Measurements from ENCODE around the gene MRPL4.

DNA sequence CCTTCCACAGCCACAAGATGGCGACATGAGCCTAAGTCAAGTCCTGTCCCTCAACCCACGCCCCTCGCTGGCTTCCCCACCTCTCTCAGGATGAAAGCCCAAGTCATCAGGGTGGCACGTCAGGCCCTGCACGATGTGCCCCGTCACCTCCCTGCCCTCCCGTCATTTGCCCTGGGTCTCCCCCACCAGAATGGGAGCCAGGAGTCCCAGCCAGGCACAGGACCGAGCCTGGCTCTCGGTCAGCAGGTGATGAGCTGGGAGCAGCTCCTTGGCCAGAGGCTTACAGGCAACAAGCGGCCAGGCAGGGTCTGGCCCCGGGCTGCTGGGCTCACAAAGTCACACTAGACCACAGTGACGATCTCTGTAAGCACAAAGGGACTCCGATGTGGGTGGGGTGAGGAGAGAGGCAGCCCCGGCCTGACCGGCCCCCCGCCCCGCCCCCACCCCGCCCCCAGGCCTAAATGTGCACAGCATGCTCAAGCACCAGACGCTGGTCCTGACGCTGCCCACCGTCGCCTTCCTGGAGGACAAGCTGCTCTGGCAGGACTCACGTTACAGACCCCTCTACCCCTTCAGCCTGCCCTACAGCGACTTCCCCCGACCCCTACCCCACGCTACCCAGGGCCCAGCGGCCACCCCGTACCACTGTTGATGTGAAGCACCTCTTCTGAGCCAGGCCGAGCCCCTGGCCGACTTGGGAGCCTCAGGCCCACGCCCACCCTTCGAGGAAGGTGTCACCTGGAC, 7.3 kb downstream of the MRPL4 start:
- TF ChIP-seq CTCF (optimal IDR thresholded peaks at IDR 0.05 in 1 of 3, IDR thresholded peaks at IDR 0.05 in 1 of 3, conservative IDR thresholded peaks at IDR 0.05 in 1 of 3; ENCODE audit: extremely low read depth in 1 of 3, insufficient read depth in 2 of 3, low read length in 3 of 3) (peak; percentile 75 to 82 (median 81)), EZH2 (IDR thresholded peaks at IDR 0.05; ENCODE audit: low read length) (no peak)
